Endothelial cell of umbilical vein (primary cell): ENCODE data around the gene MAGI1. TPM values are rescaled to one million over a fixed set of nuclear protein-coding genes. Genes with fewer than 3 reads are reported as not detected.

Source experiments
- BruUV-seq: library from RNA; stranded (reverse); fragments of 400-500 nt; replicated peaks from 2 replicates; lab custom pipeline; 2021; lab: Mats Ljungman, UMichigan
- CTCF ChIA-PET: fragments of 300-600, 350-600 bp; sonication (Branson Sonifier 250); formaldehyde crosslinking; loops from one replicate; lab custom pipeline; 2021; ENCODE audit warnings: antibody characterized with exemption, inconsistent platforms; lab: Charles Lee
- POLR2A ChIA-PET: fragments of 300-600, 350-600 bp; sonication (Branson Sonifier 250); formaldehyde crosslinking; loops from one replicate; lab custom pipeline; 2021; ENCODE audit warnings: antibody characterized with exemption, inconsistent platforms; lab: Charles Lee
- DNase-seq: peaks from one replicate; pipeline ENCODE4 v3.0.0-alpha.2; 2011; ENCODE audit warnings: low read depth, low spot score
- FAIRE-seq: peaks from 2 replicates; lab custom pipeline; 2011; peaks lifted over from hg19 to GRCh38; lab: Jason Lieb, UNC
- H2AFZ ChIP-seq: 2 replicates; pipeline ENCODE4 v1.6.0; 2012; ENCODE audit warnings: low read depth, low read length, control low read depth, inconsistent platforms
- H3K27ac ChIP-seq: 2 replicates; pipeline ENCODE4 v1.5.1; 2011; ENCODE audit warnings: low read depth, mild to moderate bottlenecking, control low read depth, low read length, moderate library complexity; ENCODE audit not compliant: insufficient read depth
- H3K27me3 ChIP-seq, 2 experiments: 2 replicates each; pipeline versions ENCODE4 v1.6.0 to v1.6.1; 2011; ENCODE audit warnings: low read length in 2 of 2, mixed read lengths in 1 of 2; ENCODE audit not compliant: control insufficient read depth in 2 of 2, insufficient read depth in 2 of 2
- H3K36me3 ChIP-seq, 2 experiments: 2 replicates in 1 of 2; 3 replicates in 1 of 2; pipeline ENCODE4 v1.5.1; 2011; ENCODE audit warnings: low read length in 2 of 2, mild to moderate bottlenecking in 1 of 2, moderate library complexity in 1 of 2; ENCODE audit not compliant: control insufficient read depth in 2 of 2, insufficient read depth in 2 of 2; ENCODE audit errors: extremely low read depth in 1 of 2
- H3K4me1 ChIP-seq: 3 replicates; pipeline ENCODE4 v1.5.1; 2011; ENCODE audit warnings: mild to moderate bottlenecking, low read length; ENCODE audit not compliant: control insufficient read depth, insufficient read depth; ENCODE audit errors: extremely low read depth
- H3K4me2 ChIP-seq: 2 replicates; pipeline ENCODE4 v1.6.1; 2011; ENCODE audit warnings: low read length, control low read depth, mixed read lengths; ENCODE audit not compliant: insufficient read depth
- H3K4me3 ChIP-seq, 3 experiments: fragments of 200-600 bp in 1 of 3; sonication (generic), shearing (Covaris generic) in 1 of 3; replicated peaks in 1 of 3; 2 replicates each; pipeline ENCODE4 v1.5.1; 2011 to 2016; ENCODE audit warnings: control low read depth in 3 of 3, low read length in 3 of 3, mild to moderate bottlenecking in 2 of 3, inconsistent platforms in 1 of 3, low read depth in 1 of 3, moderate library complexity in 1 of 3; ENCODE audit not compliant: insufficient read depth in 1 of 3
- H3K79me2 ChIP-seq: 2 replicates; pipeline ENCODE4 v1.6.0; 2012; ENCODE audit warnings: low read length, inconsistent platforms; ENCODE audit not compliant: control insufficient read depth, insufficient read depth
- H3K9ac ChIP-seq: replicated peaks from 2 replicates; pipeline ENCODE3; 2011; ENCODE audit warnings: low read length, control low read depth; ENCODE audit not compliant: insufficient read depth; ENCODE audit errors: extremely low read depth
- H3K9me1 ChIP-seq: replicated peaks from 3 replicates; pipeline ENCODE4 v1.6.0; 2011; ENCODE audit warnings: mild to moderate bottlenecking, low read length; ENCODE audit not compliant: control insufficient read depth, insufficient read depth; ENCODE audit errors: extremely low read depth
- H3K9me3 ChIP-seq: replicated peaks from 2 replicates; pipeline ENCODE4 v1.5.1; 2012; ENCODE audit warnings: low read length, inconsistent platforms; ENCODE audit not compliant: control insufficient read depth, insufficient read depth
- H4K20me1 ChIP-seq: replicated peaks from 2 replicates; pipeline ENCODE3; 2011; ENCODE audit warnings: mild to moderate bottlenecking, low read length; ENCODE audit not compliant: control insufficient read depth, insufficient read depth; ENCODE audit errors: extremely low read depth
- EZH2 ChIP-seq: IDR thresholded peaks from 2 replicates; pipeline ENCODE4 v1.6.1; 2012; ENCODE audit warnings: borderline replicate concordance, low read depth, mild to moderate bottlenecking, moderate library complexity, low read length, inconsistent platforms; ENCODE audit not compliant: severe bottlenecking
- FOS ChIP-seq: IDR thresholded peaks from 2 replicates; pipeline ENCODE4 v1.6.1; 2011; ENCODE audit warnings: mild to moderate bottlenecking, low read length, moderate library complexity, borderline replicate concordance; ENCODE audit not compliant: insufficient read depth
- GATA2 ChIP-seq: IDR thresholded peaks from 2 replicates; pipeline ENCODE4 v1.7.0; 2011; ENCODE audit warnings: low read depth, mild to moderate bottlenecking, moderate library complexity, mixed read lengths, low read length; ENCODE audit not compliant: insufficient read length, insufficient read depth
- JUN ChIP-seq: IDR thresholded peaks from 2 replicates; pipeline ENCODE4 v1.6.1; 2011; ENCODE audit warnings: borderline replicate concordance, low read depth; ENCODE audit not compliant: insufficient read length, insufficient read depth
- MYC ChIP-seq: IDR thresholded peaks from one replicate; pipeline ENCODE4 v1.6.1; 2011; ENCODE audit warnings: mild to moderate bottlenecking, low read depth, low read length
- POLR2A ChIP-seq: IDR thresholded peaks from 2 replicates; pipeline ENCODE4 v1.6.1; 2012; ENCODE audit warnings: low read depth, mild to moderate bottlenecking, control low read depth, low read length
- POLR2AphosphoS5 ChIP-seq: IDR thresholded peaks from 2 replicates; pipeline ENCODE4 v1.6.1; 2012; ENCODE audit warnings: low read depth, mild to moderate bottlenecking, control low read depth, low read length, moderate library complexity; ENCODE audit not compliant: insufficient read depth
- dilution Hi-C: fragments of 300-500 bp; cut with MboI; formaldehyde crosslinking; loops from one replicate; pipeline ENCODE4 v1.15.0; 2019; ENCODE audit warnings: low sequenced_read_pairs; ENCODE audit not compliant: extremely low pct_ligation_motif_present
- intact Hi-C: fragments of 100-400 bp; cut with micrococcal nuclease; formaldehyde crosslinking; loops from one replicate; pipeline ENCODE4 v1.10.0; 2022
- polyA plus RNA-seq, 4 experiments: library from polyadenylated mRNA; depleted of rRNA in 3 of 4; stranded (reverse) in 3 of 4; unstranded in 1 of 4; fragments of >200 nt; gene quantifications; 2 replicates each; pipeline versions ENCODE4 v1.2.1 to v1.2.3, GENCODE V29; 2011 to 2012; ENCODE audit warnings: missing spikeins in 1 of 4
- total RNA-seq: library from RNA; stranded (reverse); gene quantifications from 2 replicates; pipeline ENCODE4 v1.2.3, GENCODE V29; 2021
- TF ChIP-seq, protein P1 (sequence below), 2 donors: IDR thresholded peaks; 1 replicate in 1 of 2; 2 replicates in 1 of 2; pipeline ENCODE4 v1.5.1; 2011; ENCODE audit warnings: low read length in 2 of 2, mild to moderate bottlenecking in 2 of 2, moderate library complexity in 2 of 2, control low read depth in 1 of 2, inconsistent platforms in 1 of 2, low read depth in 1 of 2; ENCODE audit not compliant: insufficient read depth in 1 of 2; ENCODE audit errors: extremely low read depth in 1 of 2
- TF ChIP-seq, protein P2 (sequence below): IDR thresholded peaks from 2 replicates; pipeline ENCODE4 v1.6.1; 2011; ENCODE audit not compliant: insufficient read depth, insufficient read length

MAGI1 gene
- total and polyA plus RNA-seq, 2 donors (not counting 3 experiments of a cell fraction or from before 2014, with no cell fraction given) = 10.1 to 47.9 TPM

DNA sequence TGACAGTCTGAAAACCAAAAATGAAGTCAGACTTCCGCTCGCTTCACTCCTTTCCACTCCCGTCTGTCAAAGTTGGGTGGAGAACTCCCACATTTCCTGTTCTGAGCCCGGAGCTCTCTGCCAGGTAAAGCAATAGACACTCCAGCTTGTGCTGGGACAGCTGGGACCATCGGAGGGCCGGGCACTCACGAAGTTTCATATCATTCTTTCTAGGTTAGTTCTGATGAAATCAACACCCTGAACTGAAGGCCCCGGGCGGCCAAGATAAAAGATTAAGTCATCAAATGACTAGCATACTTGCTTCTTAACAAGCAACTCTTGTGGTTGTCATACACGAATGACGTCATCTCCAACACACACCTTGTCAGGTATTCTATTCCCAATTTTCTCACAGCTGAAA, 42.1 kb downstream of the MAGI1 start:
- BruUV-seq = no TSS peak
- FAIRE-seq = no peak
- H3K9me1 ChIP-seq = no peaks in the 10 kb centered on the region
- no peak overlapping the region for H3K4me3 ChIP-seq
- TF ChIP-seq EZH2 (no peak), MYC (no peak), POLR2A (no peak), GATA2 (no peak), POLR2AphosphoS5 (no peak), FOS (no peak), JUN (peak; percentile 18)
- TF ChIP-seq, protein P1, sequence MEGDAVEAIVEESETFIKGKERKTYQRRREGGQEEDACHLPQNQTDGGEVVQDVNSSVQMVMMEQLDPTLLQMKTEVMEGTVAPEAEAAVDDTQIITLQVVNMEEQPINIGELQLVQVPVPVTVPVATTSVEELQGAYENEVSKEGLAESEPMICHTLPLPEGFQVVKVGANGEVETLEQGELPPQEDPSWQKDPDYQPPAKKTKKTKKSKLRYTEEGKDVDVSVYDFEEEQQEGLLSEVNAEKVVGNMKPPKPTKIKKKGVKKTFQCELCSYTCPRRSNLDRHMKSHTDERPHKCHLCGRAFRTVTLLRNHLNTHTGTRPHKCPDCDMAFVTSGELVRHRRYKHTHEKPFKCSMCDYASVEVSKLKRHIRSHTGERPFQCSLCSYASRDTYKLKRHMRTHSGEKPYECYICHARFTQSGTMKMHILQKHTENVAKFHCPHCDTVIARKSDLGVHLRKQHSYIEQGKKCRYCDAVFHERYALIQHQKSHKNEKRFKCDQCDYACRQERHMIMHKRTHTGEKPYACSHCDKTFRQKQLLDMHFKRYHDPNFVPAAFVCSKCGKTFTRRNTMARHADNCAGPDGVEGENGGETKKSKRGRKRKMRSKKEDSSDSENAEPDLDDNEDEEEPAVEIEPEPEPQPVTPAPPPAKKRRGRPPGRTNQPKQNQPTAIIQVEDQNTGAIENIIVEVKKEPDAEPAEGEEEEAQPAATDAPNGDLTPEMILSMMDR (IDR thresholded peaks at IDR 0.05; ENCODE audit: extremely low read depth in 1 of 2, insufficient read depth in 1 of 2, low read depth in 1 of 2, low read length in 2 of 2) = no peak
- TF ChIP-seq, protein P2, sequence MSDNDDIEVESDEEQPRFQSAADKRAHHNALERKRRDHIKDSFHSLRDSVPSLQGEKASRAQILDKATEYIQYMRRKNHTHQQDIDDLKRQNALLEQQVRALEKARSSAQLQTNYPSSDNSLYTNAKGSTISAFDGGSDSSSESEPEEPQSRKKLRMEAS = no peak
- H4K20me1 ChIP-seq = peaks cover 7% of the 10 kb centered on the region
- H3K9ac ChIP-seq = no peak overlapping the region
- dilution Hi-C loops = no loop called here
- peaks cover 46% of the 10 kb centered on the region for H3K4me1 ChIP-seq
- H3K79me2 ChIP-seq = peaks cover 3% of the 10 kb centered on the region
- no peak overlapping the region for H2AFZ ChIP-seq
- no peak overlapping the region for H3K27ac ChIP-seq
- no peaks in the 10 kb centered on the region for H3K27me3 ChIP-seq
- no peaks in the 10 kb centered on the region for H3K36me3 ChIP-seq
- no peak overlapping the region for H3K4me2 ChIP-seq
- DNase-seq = no peak
- intact Hi-C loops = no loop called here
- no peaks in the 10 kb centered on the region for H3K9me3 ChIP-seq
- ChIA-PET POLR2A (no interaction called here), CTCF (interaction anchor here (1.0 kb wide), 1 partner anchor 11 kb away, joined by 3 read pairs; no protein-coding TSS in a partner anchor)
